Ishikawa (cell line): ENCODE data around the gene DGKA.
A peak's percentile ranks its signal among the peaks of the same experiment; 100 is the strongest.

Source experiments
- CEBPB ChIP-seq: IDR thresholded peaks from 2 replicates; pipeline ENCODE4 v1.6.1; 2012
- EP300 ChIP-seq: IDR thresholded peaks from 2 replicates; pipeline ENCODE4 v1.6.1; 2012; ENCODE audit warnings: borderline replicate concordance
- TCF12 ChIP-seq: IDR thresholded peaks from 2 replicates; pipeline ENCODE4 v1.6.1; 2012; ENCODE audit warnings: low read depth

GRCh38 chr12:55955800-55956508 lies 25.0 kb downstream of the DGKA start:
- TF ChIP-seq EP300 (peak; percentile 42; the same call in 1 of the 2 replicates), CEBPB (no peak), TCF12 (peak; percentile 62; the same call in 1 of the 2 replicates)
